Measurements from ENCODE around the gene VWA8. TPM values are rescaled to one million over a fixed set of nuclear protein-coding genes. Genes with fewer than 3 reads are reported as not detected.
"Not testable (repeated sequence)": the region's sequence is repeated elsewhere in the genome, so short reads cannot be mapped to it uniquely, and the experiment has no call there.

VWA8 gene
- total and polyA plus RNA-seq, 4 experiments from 2014 or later: 3.2 to 23.3 (median 13.5) TPM

GRCh38 chr13:41578371-41578770 lies 382.5 kb downstream of the VWA8 start:
- Histone ChIP-seq H3K9me3 (ENCODE audit: control insufficient read depth in 1 of 2, low read length in 2 of 2) (no peaks in the 10 kb centered on the region), H3K27me3 (ENCODE audit: insufficient read depth, low read length) (no peaks in the 10 kb centered on the region), H3K4me3 (ENCODE audit: low read length in 2 of 2) (no peak overlapping the region), H3K27ac (ENCODE audit: low read depth, low read length) (no peak overlapping the region), H3K36me3 (ENCODE audit: insufficient read depth, low read length) (no peaks in the 10 kb centered on the region), H3K4me1 (ENCODE audit: insufficient read depth, low read length) (no peaks in the 10 kb centered on the region)
- POLR2A ChIA-PET (ENCODE audit: partially characterized antibody): no interaction called here
- no peaks in the 10 kb centered on the region for H3K9me3 Mint-ChIP-seq
- H3K27me3 Mint-ChIP-seq: no peaks in the 10 kb centered on the region
- DNase-seq: no peak
- H3K4me1 Mint-ChIP-seq: peaks cover 5 to 14% (median 9%) of the 10 kb centered on the region in 4 donors
- peaks cover 30 to 33% of the 10 kb centered on the region in 2 donors for H3K36me3 Mint-ChIP-seq
- H3K27ac Mint-ChIP-seq: peak overlapping the region in 2 of 7 donors; percentile 17 to 27
- intact Hi-C loops (cut with micrococcal nuclease): no loop called here
- CTCF ChIA-PET (ENCODE audit: partially characterized antibody): interaction anchor here (0.5 to 1.0 kb wide), 2 partner anchors 14 to 17 kb away, joined by 3 read pairs; no protein-coding TSS in a partner anchor
- no peak overlapping the region for H3K4me3 Mint-ChIP-seq

- no peak overlapping the region for H3K4me3 ChIP-seq (ENCODE audit: low read length in 2 of 2)
- no peaks in the 10 kb centered on the region for H3K36me3 ChIP-seq (ENCODE audit: insufficient read depth, low read length)
- no peaks in the 10 kb centered on the region for H3K9me3 Mint-ChIP-seq
- H3K9me3 ChIP-seq (ENCODE audit: control insufficient read depth in 1 of 2, low read length in 2 of 2): no peaks in the 10 kb centered on the region
- H3K36me3 Mint-ChIP-seq: peaks cover 25 to 28% of the 10 kb centered on the region in 2 donors
- ChIA-PET POLR2A (ENCODE audit: partially characterized antibody) (no interaction called here), CTCF (ENCODE audit: partially characterized antibody) (no interaction called here)
- intact Hi-C loops (cut with micrococcal nuclease): no loop called here
- no peaks in the 10 kb centered on the region for H3K27me3 ChIP-seq (ENCODE audit: insufficient read depth, low read length)
- H3K27me3 Mint-ChIP-seq: no peaks in the 10 kb centered on the region
- no peak overlapping the region for H3K27ac ChIP-seq (ENCODE audit: low read depth, low read length)
- DNase-seq: no peak
- H3K27ac Mint-ChIP-seq: peak overlapping the region in 5 of 7 donors; percentile 5 to 72 (median 52)
- H3K4me1 ChIP-seq (ENCODE audit: insufficient read depth, low read length): no peaks in the 10 kb centered on the region
- H3K4me3 Mint-ChIP-seq: peak overlapping the region in 4 of 8 donors; percentile 11 to 43 (median 27)
- peaks cover 5 to 14% (median 9%) of the 10 kb centered on the region in 4 donors for H3K4me1 Mint-ChIP-seq
Measured at GRCh38 chr13:41577436-41577835, 383.5 kb downstream of the VWA8 start.

- H3K4me1 Mint-ChIP-seq: peaks cover 8 to 14% (median 10%) of the 10 kb centered on the region in 4 donors
- peaks cover 21 to 31% of the 10 kb centered on the region in 2 donors for H3K36me3 Mint-ChIP-seq
- POLR2A ChIA-PET (ENCODE audit: partially characterized antibody); H3K27ac ChIP-seq (ENCODE audit: low read depth, low read length); H3K27me3 Mint-ChIP-seq; H3K9me3 ChIP-seq (ENCODE audit: control insufficient read depth in 1 of 2, low read length in 2 of 2); H3K4me3 ChIP-seq (ENCODE audit: low read length in 2 of 2); CTCF ChIA-PET (ENCODE audit: partially characterized antibody); H3K4me3 Mint-ChIP-seq; H3K36me3 ChIP-seq (ENCODE audit: insufficient read depth, low read length); H3K27ac Mint-ChIP-seq; DNase-seq; H3K4me1 ChIP-seq (ENCODE audit: insufficient read depth, low read length); intact Hi-C loops (cut with micrococcal nuclease); H3K27me3 ChIP-seq (ENCODE audit: insufficient read depth, low read length); H3K9me3 Mint-ChIP-seq: not testable (repeated sequence)
Measured at GRCh38 chr13:41573640-41574039, 387.3 kb downstream of the VWA8 start.

- H3K4me3 Mint-ChIP-seq; H3K4me1 ChIP-seq (ENCODE audit: insufficient read depth, low read length); H3K36me3 ChIP-seq (ENCODE audit: insufficient read depth, low read length); H3K4me1 Mint-ChIP-seq; CTCF ChIA-PET (ENCODE audit: partially characterized antibody); H3K27me3 Mint-ChIP-seq; DNase-seq; H3K9me3 Mint-ChIP-seq; H3K27ac Mint-ChIP-seq; POLR2A ChIA-PET (ENCODE audit: partially characterized antibody); H3K9me3 ChIP-seq (ENCODE audit: control insufficient read depth in 1 of 2, low read length in 2 of 2); H3K4me3 ChIP-seq (ENCODE audit: low read length in 2 of 2); H3K27me3 ChIP-seq (ENCODE audit: insufficient read depth, low read length); H3K27ac ChIP-seq (ENCODE audit: low read depth, low read length); intact Hi-C loops (cut with micrococcal nuclease): not testable (repeated sequence)
- peaks cover 26 to 35% of the 10 kb centered on the region in 2 donors for H3K36me3 Mint-ChIP-seq
Measured at GRCh38 chr13:41571817-41572340, 389.0 kb downstream of the VWA8 start.

- ChIA-PET POLR2A (ENCODE audit: partially characterized antibody) (interaction anchor here (1.0 to 1.5 kb wide), 2 partner anchors 21 to 106 kb away, joined by 3 to 4 read pairs; no protein-coding TSS in a partner anchor), CTCF (ENCODE audit: partially characterized antibody) (no interaction called here)
- Mint-ChIP-seq H3K4me3 (no peak overlapping the region), H3K27ac (peak overlapping the region in 2 of 7 donors; percentile 42 to 60), H3K9me3 (no peaks in the 10 kb centered on the region), H3K4me1 (peaks cover 0 to 3% (median under 1%) of the 10 kb centered on the region in 4 donors), H3K27me3 (no peaks in the 10 kb centered on the region), H3K36me3 (peaks cover 14 to 15% of the 10 kb centered on the region in 2 donors)
- Histone ChIP-seq H3K27me3 (ENCODE audit: insufficient read depth, low read length) (no peaks in the 10 kb centered on the region), H3K27ac (ENCODE audit: low read depth, low read length) (no peak overlapping the region), H3K9me3 (ENCODE audit: control insufficient read depth in 1 of 2, low read length in 2 of 2) (no peaks in the 10 kb centered on the region), H3K36me3 (ENCODE audit: insufficient read depth, low read length) (no peaks in the 10 kb centered on the region), H3K4me1 (ENCODE audit: insufficient read depth, low read length) (no peaks in the 10 kb centered on the region), H3K4me3 (ENCODE audit: low read length in 2 of 2) (no peak overlapping the region)
- no peak for DNase-seq
- intact Hi-C loops (cut with micrococcal nuclease): no loop called here
Measured at GRCh38 chr13:41568972-41569351, 391.9 kb downstream of the VWA8 start.

- POLR2A ChIA-PET (ENCODE audit: partially characterized antibody): interaction anchor here (1.5 kb wide), 1 partner anchor 106 kb away, joined by 4 read pairs; no protein-coding TSS in a partner anchor
- Histone ChIP-seq H3K9me3 (ENCODE audit: control insufficient read depth in 1 of 2, low read length in 2 of 2) (no peaks in the 10 kb centered on the region), H3K4me1 (ENCODE audit: insufficient read depth, low read length) (no peaks in the 10 kb centered on the region), H3K27ac (ENCODE audit: low read depth, low read length) (no peak overlapping the region), H3K4me3 (ENCODE audit: low read length in 2 of 2) (no peak overlapping the region), H3K36me3 (ENCODE audit: insufficient read depth, low read length) (no peaks in the 10 kb centered on the region), H3K27me3 (ENCODE audit: insufficient read depth, low read length) (no peaks in the 10 kb centered on the region)
- peaks cover 0 to 5% (median 4%) of the 10 kb centered on the region in 4 donors for H3K4me1 Mint-ChIP-seq
- intact Hi-C loops (cut with micrococcal nuclease): no loop called here
- CTCF ChIA-PET (ENCODE audit: partially characterized antibody): no interaction called here
- H3K36me3 Mint-ChIP-seq: peaks cover 14 to 15% of the 10 kb centered on the region in 2 donors
- no peaks in the 10 kb centered on the region for H3K27me3 Mint-ChIP-seq
- DNase-seq: no peak
- peak overlapping the region in 5 of 7 donors; percentile 27 to 81 (median 48) for H3K27ac Mint-ChIP-seq
- no peak overlapping the region for H3K4me3 Mint-ChIP-seq
- H3K9me3 Mint-ChIP-seq: no peaks in the 10 kb centered on the region
Measured at GRCh38 chr13:41568143-41568971, 392.6 kb downstream of the VWA8 start.

- Mint-ChIP-seq H3K4me3 (no peak overlapping the region), H3K27me3 (no peaks in the 10 kb centered on the region), H3K4me1 (peaks cover 0 to 11% (median 6%) of the 10 kb centered on the region in 4 donors), H3K9me3 (no peaks in the 10 kb centered on the region), H3K27ac (peak overlapping the region in 1 of 7 donors; percentile 18), H3K36me3 (peaks cover 14 to 15% of the 10 kb centered on the region in 2 donors)
- CTCF ChIA-PET (ENCODE audit: partially characterized antibody): no interaction called here
- Histone ChIP-seq H3K36me3 (ENCODE audit: insufficient read depth, low read length) (no peaks in the 10 kb centered on the region), H3K27ac (ENCODE audit: low read depth, low read length) (no peak overlapping the region), H3K4me3 (ENCODE audit: low read length in 2 of 2) (no peak overlapping the region), H3K27me3 (ENCODE audit: insufficient read depth, low read length) (no peaks in the 10 kb centered on the region), H3K9me3 (ENCODE audit: control insufficient read depth in 1 of 2, low read length in 2 of 2) (no peaks in the 10 kb centered on the region), H3K4me1 (ENCODE audit: insufficient read depth, low read length) (no peaks in the 10 kb centered on the region)
- POLR2A ChIA-PET (ENCODE audit: partially characterized antibody): no interaction called here
- intact Hi-C loops (cut with micrococcal nuclease): no loop called here
- no peak for DNase-seq
Measured at GRCh38 chr13:41567363-41567762, 393.5 kb downstream of the VWA8 start.
